Measurements from ENCODE around the gene PTCD2. TPM values are rescaled to one million over a fixed set of nuclear protein-coding genes. Genes with fewer than 3 reads are reported as not detected.

Gene PTCD2
- total RNA-seq, 1 experiment from 2014 or later = 13.0 TPM

DNA sequence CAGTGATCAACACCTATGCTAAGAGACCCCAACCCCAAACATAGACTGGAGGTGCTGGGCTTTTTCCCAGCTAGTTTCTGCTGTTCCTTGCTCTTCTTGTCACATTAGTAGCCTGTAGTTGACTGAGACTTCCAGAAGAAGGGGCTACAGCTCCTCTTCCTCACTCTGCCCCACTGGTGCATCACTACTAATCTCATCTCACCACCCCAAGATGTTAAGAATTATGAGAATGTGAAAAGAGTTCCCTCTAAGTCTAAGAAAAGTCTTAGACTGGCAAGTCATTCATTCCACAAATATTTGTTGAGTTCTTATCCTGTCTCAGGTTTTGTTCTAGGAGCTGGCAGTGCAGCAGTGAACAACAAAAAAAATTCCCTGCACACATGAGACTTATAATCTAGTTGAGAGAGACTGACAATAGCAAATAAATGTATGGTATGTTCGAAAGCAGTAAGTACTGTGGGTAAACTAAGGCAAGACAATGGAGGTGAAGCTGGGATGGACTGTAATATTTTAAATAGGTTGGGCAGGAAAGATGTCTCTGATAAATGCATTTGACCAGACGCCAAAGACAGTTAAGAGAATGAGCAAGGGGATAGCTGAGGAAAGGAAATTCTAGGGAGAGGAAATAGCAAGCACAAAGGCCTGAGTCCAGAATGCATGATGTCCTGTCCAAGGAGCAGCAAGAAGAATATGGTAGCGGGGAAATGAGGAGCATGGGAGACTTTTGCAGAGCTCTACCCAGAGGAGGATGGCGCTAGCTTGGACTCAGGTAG, 92.3 kb downstream of the PTCD2 start:
- no peaks in the 10 kb centered on the region for H3K4me1 Mint-ChIP-seq
- DNase-seq (ENCODE audit: low spot score) (no peak), ATAC-seq (no peak)
- no peak for TF ChIP-seq GRHL2 (CRISPR knock-in tag; IDR thresholded peaks at IDR 0.05; ENCODE audit: insufficient replicate concordance, severe bottlenecking)
- TF ChIP-seq, protein P1, sequence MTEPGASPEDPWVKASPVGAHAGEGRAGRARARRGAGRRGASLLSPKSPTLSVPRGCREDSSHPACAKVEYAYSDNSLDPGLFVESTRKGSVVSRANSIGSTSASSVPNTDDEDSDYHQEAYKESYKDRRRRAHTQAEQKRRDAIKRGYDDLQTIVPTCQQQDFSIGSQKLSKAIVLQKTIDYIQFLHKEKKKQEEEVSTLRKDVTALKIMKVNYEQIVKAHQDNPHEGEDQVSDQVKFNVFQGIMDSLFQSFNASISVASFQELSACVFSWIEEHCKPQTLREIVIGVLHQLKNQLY (CRISPR knock-in tag; IDR thresholded peaks at IDR 0.05) = no peak
- TF ChIP-seq ZNF423 (CRISPR knock-in tag; IDR thresholded peaks at IDR 0.05) = no peak
- no peak for TF ChIP-seq ZNF396 (CRISPR knock-in tag; IDR thresholded peaks at IDR 0.05; ENCODE audit: borderline replicate concordance)
- TF ChIP-seq HMGA2 (CRISPR knock-in tag; IDR thresholded peaks at IDR 0.05) = no peak
- no peak for TF ChIP-seq ZNF263 (CRISPR knock-in tag; IDR thresholded peaks at IDR 0.05; ENCODE audit: low read depth)
- TF ChIP-seq FOXK1 (CRISPR knock-in tag; IDR thresholded peaks at IDR 0.05) = no peak
- TF ChIP-seq ZNF416 (CRISPR knock-in tag; IDR thresholded peaks at IDR 0.05) = no peak
- no peak for TF ChIP-seq ZNF138 (CRISPR knock-in tag; conservative IDR thresholded peaks at IDR 0.05)
- TF ChIP-seq, protein P2, sequence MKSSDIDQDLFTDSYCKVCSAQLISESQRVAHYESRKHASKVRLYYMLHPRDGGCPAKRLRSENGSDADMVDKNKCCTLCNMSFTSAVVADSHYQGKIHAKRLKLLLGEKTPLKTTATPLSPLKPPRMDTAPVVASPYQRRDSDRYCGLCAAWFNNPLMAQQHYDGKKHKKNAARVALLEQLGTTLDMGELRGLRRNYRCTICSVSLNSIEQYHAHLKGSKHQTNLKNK (CRISPR knock-in tag; IDR thresholded peaks at IDR 0.05) = no peak
- TF ChIP-seq, protein P3, sequence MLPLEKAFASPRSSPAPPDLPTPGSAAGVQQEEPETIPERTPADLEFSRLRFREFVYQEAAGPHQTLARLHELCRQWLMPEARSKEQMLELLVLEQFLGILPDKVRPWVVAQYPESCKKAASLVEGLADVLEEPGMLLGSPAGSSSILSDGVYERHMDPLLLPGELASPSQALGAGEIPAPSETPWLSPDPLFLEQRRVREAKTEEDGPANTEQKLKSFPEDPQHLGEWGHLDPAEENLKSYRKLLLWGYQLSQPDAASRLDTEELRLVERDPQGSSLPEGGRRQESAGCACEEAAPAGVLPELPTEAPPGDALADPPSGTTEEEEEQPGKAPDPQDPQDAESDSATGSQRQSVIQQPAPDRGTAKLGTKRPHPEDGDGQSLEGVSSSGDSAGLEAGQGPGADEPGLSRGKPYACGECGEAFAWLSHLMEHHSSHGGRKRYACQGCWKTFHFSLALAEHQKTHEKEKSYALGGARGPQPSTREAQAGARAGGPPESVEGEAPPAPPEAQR (CRISPR knock-in tag; IDR thresholded peaks at IDR 0.05) = no peak
- TF ChIP-seq, protein P4, sequence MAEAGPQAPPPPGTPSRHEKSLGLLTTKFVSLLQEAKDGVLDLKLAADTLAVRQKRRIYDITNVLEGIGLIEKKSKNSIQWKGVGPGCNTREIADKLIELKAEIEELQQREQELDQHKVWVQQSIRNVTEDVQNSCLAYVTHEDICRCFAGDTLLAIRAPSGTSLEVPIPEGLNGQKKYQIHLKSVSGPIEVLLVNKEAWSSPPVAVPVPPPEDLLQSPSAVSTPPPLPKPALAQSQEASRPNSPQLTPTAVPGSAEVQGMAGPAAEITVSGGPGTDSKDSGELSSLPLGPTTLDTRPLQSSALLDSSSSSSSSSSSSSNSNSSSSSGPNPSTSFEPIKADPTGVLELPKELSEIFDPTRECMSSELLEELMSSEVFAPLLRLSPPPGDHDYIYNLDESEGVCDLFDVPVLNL (CRISPR knock-in tag; IDR thresholded peaks at IDR 0.05; ENCODE audit: borderline replicate concordance, low read depth) = no peak
- no peak for TF ChIP-seq ATF1 (CRISPR knock-in tag; IDR thresholded peaks at IDR 0.05)
- no peak for TF ChIP-seq ETV6 (CRISPR knock-in tag; IDR thresholded peaks at IDR 0.05)
- TF ChIP-seq MXD4 (CRISPR knock-in tag; IDR thresholded peaks at IDR 0.05; ENCODE audit: borderline replicate concordance) = no peak
- TF ChIP-seq, protein P5, sequence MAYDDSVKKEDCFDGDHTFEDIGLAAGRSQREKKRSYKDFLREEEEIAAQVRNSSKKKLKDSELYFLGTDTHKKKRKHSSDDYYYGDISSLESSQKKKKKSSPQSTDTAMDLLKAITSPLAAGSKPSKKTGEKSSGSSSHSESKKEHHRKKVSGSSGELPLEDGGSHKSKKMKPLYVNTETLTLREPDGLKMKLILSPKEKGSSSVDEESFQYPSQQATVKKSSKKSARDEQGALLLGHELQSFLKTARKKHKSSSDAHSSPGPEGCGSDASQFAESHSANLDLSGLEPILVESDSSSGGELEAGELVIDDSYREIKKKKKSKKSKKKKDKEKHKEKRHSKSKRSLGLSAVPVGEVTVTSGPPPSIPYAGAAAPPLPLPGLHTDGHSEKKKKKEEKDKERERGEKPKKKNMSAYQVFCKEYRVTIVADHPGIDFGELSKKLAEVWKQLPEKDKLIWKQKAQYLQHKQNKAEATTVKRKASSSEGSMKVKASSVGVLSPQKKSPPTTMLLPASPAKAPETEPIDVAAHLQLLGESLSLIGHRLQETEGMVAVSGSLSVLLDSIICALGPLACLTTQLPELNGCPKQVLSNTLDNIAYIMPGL (CRISPR knock-in tag; IDR thresholded peaks at IDR 0.05) = no peak
- TF ChIP-seq NFYB (CRISPR knock-in tag; conservative IDR thresholded peaks at IDR 0.05; ENCODE audit: low read depth) = no peak
- TF ChIP-seq ZNF232 (CRISPR knock-in tag; IDR thresholded peaks at IDR 0.05) = no peak
- no peak for TF ChIP-seq NR3C1 (CRISPR knock-in tag; conservative IDR thresholded peaks at IDR 0.05; ENCODE audit: low read depth)
- no peak overlapping the region for H3K27ac Mint-ChIP-seq
- ChIA-PET POLR2A (no interaction called here), CTCF (interaction anchor here (1.2 to 1.5 kb wide), 4 partner anchors 9 to 144 kb away, joined by 3 to 7 read pairs (median 4); no protein-coding TSS in a partner anchor)
- no peaks in the 10 kb centered on the region for H3K9me3 Mint-ChIP-seq
- H3K27me3 Mint-ChIP-seq (ENCODE audit: low read depth) = no peaks in the 10 kb centered on the region
- H3K4me3 Mint-ChIP-seq = no peak overlapping the region
- H3K36me3 Mint-ChIP-seq = no peaks in the 10 kb centered on the region

DNA sequence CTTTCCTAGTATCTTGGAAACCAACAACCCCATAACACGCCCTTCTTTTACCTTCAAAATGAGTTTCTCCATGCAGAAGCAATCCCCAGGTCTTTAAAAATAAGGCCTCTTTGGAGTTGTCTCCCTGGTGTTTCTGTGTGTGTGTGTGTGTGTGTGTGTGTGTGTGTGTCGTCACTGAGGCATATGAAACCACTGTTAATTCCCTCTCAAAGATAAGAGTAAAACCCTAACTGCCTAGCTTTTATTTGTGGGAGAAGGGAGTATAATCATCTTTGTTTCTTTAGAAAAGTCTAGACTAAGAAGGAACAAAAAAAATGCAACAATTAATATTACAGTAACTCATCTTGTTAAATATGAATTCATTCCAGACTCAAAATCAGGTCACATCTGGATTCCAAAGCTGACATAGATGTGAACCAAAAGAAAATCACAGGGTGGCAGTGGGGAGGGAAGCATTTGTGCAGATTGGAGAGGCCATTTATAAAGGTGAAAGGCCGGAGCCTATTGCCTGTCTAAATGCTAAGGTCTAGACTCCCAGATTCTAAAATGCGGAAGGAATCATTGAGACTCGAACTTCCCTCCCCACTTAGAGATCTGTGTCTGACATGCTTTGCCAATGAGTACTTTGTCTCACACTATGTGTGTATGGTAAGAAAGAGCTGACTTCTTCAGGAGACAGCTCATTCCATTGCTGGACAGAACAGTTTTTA, 95.6 kb downstream of the PTCD2 start:
- TF ChIP-seq, protein P6, sequence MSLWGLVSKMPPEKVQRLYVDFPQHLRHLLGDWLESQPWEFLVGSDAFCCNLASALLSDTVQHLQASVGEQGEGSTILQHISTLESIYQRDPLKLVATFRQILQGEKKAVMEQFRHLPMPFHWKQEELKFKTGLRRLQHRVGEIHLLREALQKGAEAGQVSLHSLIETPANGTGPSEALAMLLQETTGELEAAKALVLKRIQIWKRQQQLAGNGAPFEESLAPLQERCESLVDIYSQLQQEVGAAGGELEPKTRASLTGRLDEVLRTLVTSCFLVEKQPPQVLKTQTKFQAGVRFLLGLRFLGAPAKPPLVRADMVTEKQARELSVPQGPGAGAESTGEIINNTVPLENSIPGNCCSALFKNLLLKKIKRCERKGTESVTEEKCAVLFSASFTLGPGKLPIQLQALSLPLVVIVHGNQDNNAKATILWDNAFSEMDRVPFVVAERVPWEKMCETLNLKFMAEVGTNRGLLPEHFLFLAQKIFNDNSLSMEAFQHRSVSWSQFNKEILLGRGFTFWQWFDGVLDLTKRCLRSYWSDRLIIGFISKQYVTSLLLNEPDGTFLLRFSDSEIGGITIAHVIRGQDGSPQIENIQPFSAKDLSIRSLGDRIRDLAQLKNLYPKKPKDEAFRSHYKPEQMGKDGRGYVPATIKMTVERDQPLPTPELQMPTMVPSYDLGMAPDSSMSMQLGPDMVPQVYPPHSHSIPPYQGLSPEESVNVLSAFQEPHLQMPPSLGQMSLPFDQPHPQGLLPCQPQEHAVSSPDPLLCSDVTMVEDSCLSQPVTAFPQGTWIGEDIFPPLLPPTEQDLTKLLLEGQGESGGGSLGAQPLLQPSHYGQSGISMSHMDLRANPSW (CRISPR knock-in tag; conservative IDR thresholded peaks at IDR 0.05; ENCODE audit: low read depth) = no peak
- Mint-ChIP-seq H3K27ac (no peak overlapping the region), H3K36me3 (no peaks in the 10 kb centered on the region), H3K4me3 (no peak overlapping the region), H3K27me3 (ENCODE audit: low read depth) (no peaks in the 10 kb centered on the region), H3K4me1 (no peaks in the 10 kb centered on the region), H3K9me3 (no peaks in the 10 kb centered on the region)
- no peak for DNase-seq (ENCODE audit: low spot score)
- no peak for ATAC-seq
- ChIA-PET CTCF (interaction anchor here (2.2 kb wide), 1 partner anchor 108 kb away, joined by 8 read pairs; no protein-coding TSS in a partner anchor), POLR2A (no interaction called here)
